Left lung (tissue), 10 donors: Measurements from ENCODE around the gene C5orf15. TPM values are rescaled to one million over a fixed set of nuclear protein-coding genes. Genes with fewer than 3 reads are reported as not detected.

Experiments
- ATAC-seq: fragments of 200-7000 bp; cut with Tn5 transposase; one replicate; pipeline ENCODE4 v1.9.1; 2020; ENCODE audit warnings: moderate library complexity
- DNase-seq, 4 donors: peaks; one replicate each; pipeline ENCODE4 v3.0.0-alpha.2; 2013 to 2020
- H3K27ac ChIP-seq, 2 donors: fragments of 200-600 bp; sonication (generic) in 1 of 2; one replicate each; pipeline versions ENCODE4 v1.5.0 to v1.8.0; 2020 to 2021
- H3K27me3 ChIP-seq, 2 donors: fragments of 200-600 bp; sonication (generic) in 1 of 2; one replicate each; pipeline versions ENCODE4 v1.5.0 to v1.8.0; 2020 to 2021
- H3K36me3 ChIP-seq, 2 donors: fragments of 200-600 bp; sonication (generic) in 1 of 2; one replicate each; pipeline versions ENCODE4 v1.5.0 to v1.8.0; 2020 to 2021
- H3K4me1 ChIP-seq, 2 donors: fragments of 200-600 bp; one replicate each; pipeline ENCODE4 v1.8.0; 2021
- H3K4me3 ChIP-seq, 2 donors: fragments of 200-600 bp; sonication (generic) in 1 of 2; one replicate each; pipeline versions ENCODE4 v1.5.0 to v1.8.0; 2020 to 2021; ENCODE audit warnings: mild to moderate bottlenecking in 1 of 2
- H3K9me3 ChIP-seq, 2 donors: fragments of 200-600 bp; sonication (generic) in 1 of 2; one replicate each; pipeline versions ENCODE4 v1.5.0 to v1.8.0; 2020 to 2021
- intact Hi-C, 2 donors: fragments of 100-400 bp; cut with DNase I; formaldehyde crosslinking; loops; one replicate each; pipeline versions ENCODE4 v1.11.2 to v1.14.2; 2022
- polyA plus RNA-seq, 6 donors: library from polyadenylated mRNA; unstranded; fragments of 120-200 nt; gene quantifications; one replicate each; pipeline ENCODE4 v1.2.1, GENCODE V29; 2013; ENCODE audit not compliant: insufficient read length in 6 of 6
- total RNA-seq, 2 donors: library from RNA; stranded (reverse); fragmentation: NEBNext Ultra II Directional; extraction: Animal tissue kit (Norgen Biotek cat#: 25700); gene quantifications; one replicate each; pipeline ENCODE4 v1.2.1, GENCODE V29; 2021
- TF ChIP-seq, protein P1 (sequence below), 2 donors: fragments of 200-600 bp; sonication (generic) in 1 of 2; IDR thresholded peaks; one replicate each; pipeline versions ENCODE4 v1.5.0 to v1.8.0; 2021; ENCODE audit warnings: antibody characterized with exemption in 2 of 2
- donor health status: DM: no; HTN: yes; CAD: no.
- donor health status: DM: no; HTN: no; CAD: no.

C5orf15 gene
- total and polyA plus RNA-seq, 8 donors: 34.7 to 121 (median 115) TPM

DNA sequence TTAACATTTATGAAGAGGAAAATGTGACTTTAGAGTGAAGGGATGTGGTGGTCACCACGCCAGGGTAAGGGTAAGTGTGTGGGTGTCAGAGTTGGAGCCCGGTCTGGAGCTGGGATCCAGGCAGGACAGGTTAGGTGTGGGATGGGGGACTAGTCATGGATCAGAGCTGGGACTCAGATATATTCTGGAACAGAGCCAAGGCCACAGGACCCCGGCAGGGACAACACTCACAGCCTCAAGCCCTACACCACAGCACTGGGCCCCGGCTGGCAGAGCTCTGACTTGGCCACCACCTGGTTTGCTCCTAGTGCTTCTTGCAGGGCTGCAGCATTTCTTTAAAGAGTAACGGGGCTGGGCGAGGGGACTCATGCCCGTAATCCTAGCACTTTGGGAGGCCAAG is 47.4 kb downstream of the C5orf15 start:
- H3K27me3 ChIP-seq: peaks cover 0 to 3% of the 10 kb centered on the region in 2 donors
- no peak for DNase-seq
- no peak overlapping the region for H3K27ac ChIP-seq
- ATAC-seq: no peak
- H3K9me3 ChIP-seq: no peaks in the 10 kb centered on the region
- H3K4me1 ChIP-seq: no peaks in the 10 kb centered on the region
- intact Hi-C loops: no loop called here
- no peaks in the 10 kb centered on the region for H3K36me3 ChIP-seq
- no peak overlapping the region for H3K4me3 ChIP-seq
- TF ChIP-seq, protein P1, sequence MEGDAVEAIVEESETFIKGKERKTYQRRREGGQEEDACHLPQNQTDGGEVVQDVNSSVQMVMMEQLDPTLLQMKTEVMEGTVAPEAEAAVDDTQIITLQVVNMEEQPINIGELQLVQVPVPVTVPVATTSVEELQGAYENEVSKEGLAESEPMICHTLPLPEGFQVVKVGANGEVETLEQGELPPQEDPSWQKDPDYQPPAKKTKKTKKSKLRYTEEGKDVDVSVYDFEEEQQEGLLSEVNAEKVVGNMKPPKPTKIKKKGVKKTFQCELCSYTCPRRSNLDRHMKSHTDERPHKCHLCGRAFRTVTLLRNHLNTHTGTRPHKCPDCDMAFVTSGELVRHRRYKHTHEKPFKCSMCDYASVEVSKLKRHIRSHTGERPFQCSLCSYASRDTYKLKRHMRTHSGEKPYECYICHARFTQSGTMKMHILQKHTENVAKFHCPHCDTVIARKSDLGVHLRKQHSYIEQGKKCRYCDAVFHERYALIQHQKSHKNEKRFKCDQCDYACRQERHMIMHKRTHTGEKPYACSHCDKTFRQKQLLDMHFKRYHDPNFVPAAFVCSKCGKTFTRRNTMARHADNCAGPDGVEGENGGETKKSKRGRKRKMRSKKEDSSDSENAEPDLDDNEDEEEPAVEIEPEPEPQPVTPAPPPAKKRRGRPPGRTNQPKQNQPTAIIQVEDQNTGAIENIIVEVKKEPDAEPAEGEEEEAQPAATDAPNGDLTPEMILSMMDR (IDR thresholded peaks at IDR 0.05): no peak

DNA sequence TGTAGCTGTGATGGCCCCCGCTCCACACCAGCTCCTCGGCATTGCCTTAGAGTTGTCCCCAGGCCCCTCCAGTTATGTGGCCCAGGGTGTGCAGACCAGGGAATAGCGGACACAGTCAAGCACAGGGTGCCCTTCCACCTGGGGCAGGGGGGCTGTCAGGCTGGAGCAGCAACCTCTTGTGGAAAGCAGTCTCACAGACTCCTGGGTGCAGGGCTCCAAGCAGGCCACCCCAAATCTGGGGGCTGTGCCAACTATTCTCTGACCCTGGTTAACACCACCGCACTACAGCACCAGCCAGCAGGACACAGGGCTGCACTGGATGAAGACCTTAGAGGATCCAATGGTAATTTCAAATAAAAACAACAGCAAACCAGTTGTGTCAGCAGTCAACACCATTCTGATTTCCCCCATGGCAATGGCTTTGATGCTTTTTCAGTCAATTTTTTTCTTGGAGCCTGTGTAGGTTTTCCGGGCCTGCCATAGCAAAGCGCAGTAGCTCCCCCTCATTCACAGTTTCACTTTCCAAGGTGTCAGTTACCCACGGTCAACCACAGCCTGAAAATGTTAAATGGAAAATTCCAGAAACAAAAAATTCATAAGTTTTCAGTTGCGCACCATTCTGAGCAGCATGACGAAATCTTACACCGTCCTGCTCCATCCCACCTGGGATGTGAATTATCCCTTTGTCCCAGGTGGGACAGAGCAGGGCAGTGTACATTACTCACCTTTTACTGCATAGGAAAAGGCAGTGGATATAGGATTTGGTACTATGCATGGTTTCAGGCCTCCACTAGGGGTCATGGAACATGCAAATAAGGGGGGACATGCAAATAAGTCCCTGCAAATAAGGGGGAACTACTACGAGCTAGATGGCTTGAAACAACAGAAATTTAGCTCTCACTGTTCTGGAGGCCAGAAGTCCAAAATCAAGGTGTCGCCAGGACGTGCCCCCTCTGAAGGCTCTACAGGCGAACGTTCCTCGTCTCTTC is 49.0 kb downstream of the C5orf15 start:
- intact Hi-C loops: no loop called here
- Histone ChIP-seq H3K36me3 (no peaks in the 10 kb centered on the region), H3K4me3 (no peak overlapping the region), H3K4me1 (no peaks in the 10 kb centered on the region), H3K27ac (no peak overlapping the region), H3K27me3 (no peaks in the 10 kb centered on the region), H3K9me3 (no peaks in the 10 kb centered on the region)
- ATAC-seq (no peak), DNase-seq (no peak)
- TF ChIP-seq, protein P1 (IDR thresholded peaks at IDR 0.05): no peak

DNA sequence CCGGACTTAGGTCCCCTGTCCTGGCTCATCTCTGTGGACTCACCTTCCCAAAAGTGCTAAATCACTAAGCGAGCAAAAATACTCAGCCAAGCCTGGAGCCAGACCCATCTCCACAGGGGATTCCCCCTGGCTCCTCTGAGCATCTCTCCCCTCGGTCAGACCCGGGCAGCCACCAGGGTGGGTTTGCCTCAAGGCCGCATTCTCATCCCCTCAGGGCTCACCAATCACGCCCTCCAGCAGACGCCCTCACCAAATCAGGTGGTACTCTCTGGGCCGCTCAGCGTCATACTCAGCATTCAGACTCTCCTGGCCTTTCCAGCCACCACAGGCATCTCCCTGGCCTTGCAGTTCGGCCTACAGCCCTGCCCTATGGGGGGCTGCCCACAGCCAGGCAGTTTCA is 49.7 kb downstream of the C5orf15 start:
- intact Hi-C loops: no loop called here

DNA sequence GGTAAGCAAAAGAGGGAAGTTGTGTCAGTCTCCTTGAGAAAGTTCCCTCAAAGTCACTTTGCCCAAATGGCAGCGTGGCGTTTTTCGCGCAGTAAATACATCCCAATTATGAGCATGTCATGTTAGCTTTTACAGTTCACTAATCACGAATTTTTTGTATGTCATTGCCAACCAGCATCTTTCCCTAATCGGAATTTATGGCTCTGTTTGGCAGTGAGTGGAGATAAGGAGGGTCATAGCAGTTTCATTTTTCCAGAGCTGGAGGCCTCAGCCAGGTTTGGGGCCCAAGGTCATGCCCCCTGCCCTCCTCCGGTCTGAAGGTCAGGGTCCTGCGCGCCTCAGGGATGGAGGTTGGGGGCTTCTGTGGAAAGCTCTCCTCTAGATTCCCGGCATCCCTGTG is 50.1 kb downstream of the C5orf15 start:
- ATAC-seq (no peak), DNase-seq (no peak)
- TF ChIP-seq, protein P1 (IDR thresholded peaks at IDR 0.05): no peak
- H3K27me3 ChIP-seq: no peaks in the 10 kb centered on the region
- H3K9me3 ChIP-seq: no peaks in the 10 kb centered on the region
- intact Hi-C loops: no loop called here
- no peak overlapping the region for H3K27ac ChIP-seq
- H3K36me3 ChIP-seq: no peaks in the 10 kb centered on the region
- H3K4me3 ChIP-seq: no peak overlapping the region
- no peaks in the 10 kb centered on the region for H3K4me1 ChIP-seq

More for the DNA sequence above, 49.7 kb downstream of the C5orf15 start:
- no peak for DNase-seq
- Histone ChIP-seq H3K36me3 (no peaks in the 10 kb centered on the region), H3K9me3 (no peaks in the 10 kb centered on the region), H3K4me1 (no peaks in the 10 kb centered on the region), H3K27me3 (no peaks in the 10 kb centered on the region), H3K27ac (no peak overlapping the region), H3K4me3 (no peak overlapping the region)
- ATAC-seq: no peak
- TF ChIP-seq, protein P1 (IDR thresholded peaks at IDR 0.05): no peak

DNA sequence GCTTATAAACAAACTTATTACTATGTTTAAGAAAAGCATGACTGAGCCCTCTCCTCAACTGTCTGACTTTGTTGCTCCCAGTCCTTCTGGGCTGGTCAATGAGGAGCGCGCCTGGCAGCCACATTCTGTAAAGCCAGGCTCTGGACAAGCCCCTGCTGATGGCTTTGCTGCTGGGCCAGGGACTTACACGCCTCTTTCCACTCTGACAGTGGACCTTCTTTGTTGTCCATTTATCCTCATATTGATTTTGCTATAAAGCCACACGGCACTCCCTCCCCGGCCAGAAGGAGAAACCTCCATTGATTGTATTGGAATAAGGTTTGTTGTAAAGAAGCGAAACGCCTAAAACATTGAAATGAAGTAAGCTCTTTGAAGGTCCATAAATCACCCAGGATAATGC is 50.6 kb downstream of the C5orf15 start:
- DNase-seq (no peak), ATAC-seq (no peak)
- H3K36me3 ChIP-seq: no peaks in the 10 kb centered on the region
- no peaks in the 10 kb centered on the region for H3K4me1 ChIP-seq
- intact Hi-C loops: no loop called here
- no peak overlapping the region for H3K27ac ChIP-seq
- no peaks in the 10 kb centered on the region for H3K27me3 ChIP-seq
- TF ChIP-seq, protein P1 (IDR thresholded peaks at IDR 0.05): no peak
- no peak overlapping the region for H3K4me3 ChIP-seq
- no peaks in the 10 kb centered on the region for H3K9me3 ChIP-seq
